NK-92 treated with Interleukin-12 subunit alpha and Interleukin-12 subunit beta, amount 100 ng/mL, for 24 hours (cell line): ENCODE data around the gene VSIG8.
A peak's percentile ranks its signal among the peaks of the same experiment; 100 is the strongest.
"Not testable (repeated sequence)": the region's sequence is repeated elsewhere in the genome, so short reads cannot be mapped to it uniquely, and the experiment has no call there.

ENCODE experiments used
- DNase-seq: peaks from one replicate; lab custom pipeline; 2025; lab: John Stamatoyannopoulos, UW

Gene VSIG8

GRCh38 chr1:159862557-159862956 lies at the start of gene VSIG8:
Gene VSIG8 (minus strand): TSS chr1:159862657. CDS start chr1:159862521, 136 bp downstream.
- DNase-seq, result no peak

- no peak for DNase-seq
Observed at GRCh38 chr1:159911326-159912070, 49.0 kb upstream of the VSIG8 start.

GRCh38 chr1:159908031-159908940 lies 45.8 kb upstream of the VSIG8 start:
- no peak for DNase-seq

GRCh38 chr1:159906960-159907359 lies 44.5 kb upstream of the VSIG8 start:
- DNase-seq, result no peak

GRCh38 chr1:159904036-159904435 lies 41.6 kb upstream of the VSIG8 start:
- DNase-seq, result not testable (repeated sequence)

- DNase-seq, result no peak
Observed at GRCh38 chr1:159902541-159902940, 40.1 kb upstream of the VSIG8 start.

GRCh38 chr1:159900755-159901360 lies 38.4 kb upstream of the VSIG8 start:
- no peak for DNase-seq

- DNase-seq, result no peak
Observed at GRCh38 chr1:159900086-159900680, 37.7 kb upstream of the VSIG8 start, which contains the start of gene CFAP45. Gene CFAP45 (minus strand): TSS chr1:159900165. CDS start chr1:159900098, 67 bp downstream.

GRCh38 chr1:159899634-159900033 lies 37.2 kb upstream of the VSIG8 start:
- not testable (repeated sequence) for DNase-seq

- no peak for DNase-seq
Observed at GRCh38 chr1:159898527-159898926, 36.1 kb upstream of the VSIG8 start.

GRCh38 chr1:159897962-159898361 lies 35.5 kb upstream of the VSIG8 start:
- no peak for DNase-seq

GRCh38 chr1:159896546-159896930 lies 34.1 kb upstream of the VSIG8 start:
- no peak for DNase-seq

- no peak for DNase-seq
Observed at GRCh38 chr1:159895836-159896545, 33.5 kb upstream of the VSIG8 start.

GRCh38 chr1:159895286-159895685 lies 32.8 kb upstream of the VSIG8 start:
- DNase-seq, result no peak

- DNase-seq, result no peak
Observed at GRCh38 chr1:159892944-159893343, 30.5 kb upstream of the VSIG8 start.

GRCh38 chr1:159891275-159892157 lies 29.1 kb upstream of the VSIG8 start:
- peak; percentile 78 for DNase-seq

GRCh38 chr1:159890390-159890789 lies 27.9 kb upstream of the VSIG8 start:
- no peak for DNase-seq

- DNase-seq, result no peak
Observed at GRCh38 chr1:159889821-159890252, 27.4 kb upstream of the VSIG8 start.

GRCh38 chr1:159889202-159889601 lies 26.7 kb upstream of the VSIG8 start:
- no peak for DNase-seq

- no peak for DNase-seq
Observed at GRCh38 chr1:159884296-159884695, 21.8 kb upstream of the VSIG8 start.
